ENCODE data around the gene MTMR6.

Gene MTMR6

DNA sequence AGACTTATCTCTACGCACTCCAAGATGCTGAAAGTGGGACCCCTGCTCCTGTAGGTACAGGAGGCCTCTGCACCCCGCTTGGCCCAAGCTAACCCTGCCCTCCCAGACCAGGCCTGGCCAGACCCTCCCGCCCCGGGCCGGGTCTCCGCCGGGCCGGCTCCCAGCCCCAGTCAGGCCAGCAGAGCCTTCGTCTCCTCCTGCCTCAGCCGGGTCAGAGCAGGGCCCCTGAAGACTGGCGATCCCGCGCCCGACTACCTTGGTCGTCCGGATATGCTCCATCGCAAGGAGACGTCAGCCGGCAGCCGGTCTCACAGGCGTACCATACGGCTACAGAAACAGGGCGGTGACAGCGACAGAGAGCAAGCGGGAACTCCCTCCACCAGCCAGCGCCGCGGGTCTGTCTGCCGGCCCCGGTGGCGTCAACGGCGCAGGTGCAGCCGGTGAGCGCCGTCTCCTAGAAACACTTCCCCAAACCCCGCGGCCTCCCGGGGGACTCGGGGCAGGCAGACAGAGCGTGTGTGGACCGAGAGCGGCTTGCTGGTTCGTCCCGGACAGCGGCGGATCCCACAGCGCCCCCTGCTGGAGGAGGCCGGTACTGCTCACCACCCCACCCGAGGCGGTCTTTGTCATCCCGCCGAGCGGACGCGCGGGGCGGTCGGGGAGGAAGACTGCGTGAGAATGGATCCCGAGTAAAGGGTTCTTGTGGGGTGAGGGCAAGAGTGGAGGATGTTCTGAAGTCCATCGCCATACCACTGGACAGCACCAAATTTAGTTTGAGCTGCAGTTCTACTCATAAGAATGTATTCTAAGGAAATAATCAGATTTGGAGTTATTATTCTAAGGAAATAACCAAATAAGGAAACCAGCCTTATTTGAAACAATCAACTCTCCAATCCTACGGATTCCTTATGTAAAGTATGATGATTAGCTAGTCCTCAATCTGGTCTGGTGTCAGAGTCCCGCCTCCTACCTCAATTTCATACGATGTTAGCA lies at the start of gene MTMR6:
MTMR6 (minus strand) TSS at position 520 of the 993 bp plus-strand sequence; CDS start at position 279, 241 bp downstream.
- H3K4me3 ChIP-seq (ENCODE audit: low read depth, low read length): peak within 1 kb of the TSS; percentile 79
- TF ChIP-seq MYC (IDR thresholded peaks at IDR 0.05; ENCODE audit: low read depth, low read length) (peak; percentile 80), POLR2A (IDR thresholded peaks at IDR 0.05; ENCODE audit: extremely low read depth, insufficient read length) (peak; percentile 92)
- TF ChIP-seq, protein P1, sequence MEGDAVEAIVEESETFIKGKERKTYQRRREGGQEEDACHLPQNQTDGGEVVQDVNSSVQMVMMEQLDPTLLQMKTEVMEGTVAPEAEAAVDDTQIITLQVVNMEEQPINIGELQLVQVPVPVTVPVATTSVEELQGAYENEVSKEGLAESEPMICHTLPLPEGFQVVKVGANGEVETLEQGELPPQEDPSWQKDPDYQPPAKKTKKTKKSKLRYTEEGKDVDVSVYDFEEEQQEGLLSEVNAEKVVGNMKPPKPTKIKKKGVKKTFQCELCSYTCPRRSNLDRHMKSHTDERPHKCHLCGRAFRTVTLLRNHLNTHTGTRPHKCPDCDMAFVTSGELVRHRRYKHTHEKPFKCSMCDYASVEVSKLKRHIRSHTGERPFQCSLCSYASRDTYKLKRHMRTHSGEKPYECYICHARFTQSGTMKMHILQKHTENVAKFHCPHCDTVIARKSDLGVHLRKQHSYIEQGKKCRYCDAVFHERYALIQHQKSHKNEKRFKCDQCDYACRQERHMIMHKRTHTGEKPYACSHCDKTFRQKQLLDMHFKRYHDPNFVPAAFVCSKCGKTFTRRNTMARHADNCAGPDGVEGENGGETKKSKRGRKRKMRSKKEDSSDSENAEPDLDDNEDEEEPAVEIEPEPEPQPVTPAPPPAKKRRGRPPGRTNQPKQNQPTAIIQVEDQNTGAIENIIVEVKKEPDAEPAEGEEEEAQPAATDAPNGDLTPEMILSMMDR (IDR thresholded peaks at IDR 0.05; ENCODE audit: low read depth, low read length): peak; percentile 90
- TF ChIP-seq, protein P2, sequence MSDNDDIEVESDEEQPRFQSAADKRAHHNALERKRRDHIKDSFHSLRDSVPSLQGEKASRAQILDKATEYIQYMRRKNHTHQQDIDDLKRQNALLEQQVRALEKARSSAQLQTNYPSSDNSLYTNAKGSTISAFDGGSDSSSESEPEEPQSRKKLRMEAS (IDR thresholded peaks at IDR 0.05; ENCODE audit: low read depth, low read length): peak; percentile 66
- peak; percentile 98 for DNase-seq (ENCODE audit: low read depth)

DNA sequence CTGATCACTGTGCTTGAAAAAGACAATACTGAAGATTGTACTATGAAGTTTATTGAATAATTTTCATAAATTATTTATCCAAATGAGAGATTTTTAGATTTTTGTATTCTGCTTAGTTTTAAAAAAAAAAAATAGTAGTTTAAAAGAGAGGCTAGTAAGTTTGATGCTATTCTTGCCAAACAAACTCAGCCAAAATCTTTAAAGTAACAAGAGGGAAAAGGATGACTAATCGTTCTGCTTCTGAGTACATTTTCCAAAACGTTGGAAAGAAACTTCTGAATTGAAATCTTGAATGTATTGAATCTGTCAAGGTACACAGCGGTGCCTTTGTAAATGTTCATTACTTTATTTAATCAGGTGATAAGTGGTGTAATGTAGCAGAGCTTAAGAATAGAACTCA lies 48.6 kb upstream of the MTMR6 start:
- no peak overlapping the region for H3K4me3 ChIP-seq (ENCODE audit: low read depth, low read length)
- TF ChIP-seq, protein P2 (IDR thresholded peaks at IDR 0.05; ENCODE audit: low read depth, low read length): no peak
- no peak for TF ChIP-seq MYC (IDR thresholded peaks at IDR 0.05; ENCODE audit: low read depth, low read length)
- TF ChIP-seq, protein P1 (IDR thresholded peaks at IDR 0.05; ENCODE audit: low read depth, low read length): no peak
- no peak for TF ChIP-seq POLR2A (IDR thresholded peaks at IDR 0.05; ENCODE audit: extremely low read depth, insufficient read length)
- DNase-seq (ENCODE audit: low read depth): no peak

DNA sequence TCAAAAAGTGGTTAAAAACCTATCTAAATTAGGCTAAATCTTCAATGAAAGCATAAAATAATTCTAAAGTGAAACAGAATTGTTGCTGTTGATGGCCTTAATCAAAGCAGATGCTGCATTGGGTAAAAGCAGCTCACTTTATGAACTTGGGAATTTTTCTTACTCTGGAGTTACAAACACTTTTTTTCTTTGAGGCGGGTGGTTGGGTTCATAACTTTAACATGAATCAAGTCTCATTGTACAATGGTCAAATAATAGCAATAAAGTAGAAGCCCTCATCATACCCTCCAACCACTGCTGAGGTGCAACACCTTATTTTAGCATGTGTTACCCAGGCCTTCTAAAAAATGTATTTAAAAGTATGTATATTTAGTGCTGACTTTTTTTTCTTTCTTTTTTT lies 43.3 kb upstream of the MTMR6 start:
- TF ChIP-seq, protein P2 (IDR thresholded peaks at IDR 0.05; ENCODE audit: low read depth, low read length): no peak
- no peak for TF ChIP-seq MYC (IDR thresholded peaks at IDR 0.05; ENCODE audit: low read depth, low read length)
- TF ChIP-seq, protein P1 (IDR thresholded peaks at IDR 0.05; ENCODE audit: low read depth, low read length): no peak
- no peak for TF ChIP-seq POLR2A (IDR thresholded peaks at IDR 0.05; ENCODE audit: extremely low read depth, insufficient read length)
- no peak overlapping the region for H3K4me3 ChIP-seq (ENCODE audit: low read depth, low read length)
- DNase-seq (ENCODE audit: low read depth): no peak

DNA sequence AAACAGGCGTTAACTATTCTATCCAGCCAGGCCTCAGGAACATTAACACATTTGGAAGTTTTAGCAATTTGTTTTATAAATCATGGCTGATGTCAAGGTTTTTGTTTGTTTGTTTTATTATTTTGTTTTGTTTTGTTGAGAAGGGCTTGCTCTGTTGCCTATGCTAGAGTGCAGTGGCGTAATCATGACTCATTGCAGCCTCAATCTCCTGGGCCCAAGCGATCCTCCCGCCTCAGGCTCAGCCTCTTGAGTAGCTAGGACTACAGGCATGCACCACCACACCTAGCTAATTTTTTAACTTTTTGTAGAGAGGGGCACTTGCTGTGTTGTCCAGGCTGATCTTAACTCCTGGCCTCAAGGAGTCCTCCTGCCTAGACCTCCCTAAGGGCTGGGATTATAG lies 42.4 kb upstream of the MTMR6 start:
- TF ChIP-seq POLR2A (IDR thresholded peaks at IDR 0.05; ENCODE audit: extremely low read depth, insufficient read length) (no peak), MYC (IDR thresholded peaks at IDR 0.05; ENCODE audit: low read depth, low read length) (no peak)
- TF ChIP-seq, protein P1 (IDR thresholded peaks at IDR 0.05; ENCODE audit: low read depth, low read length): no peak
- TF ChIP-seq, protein P2 (IDR thresholded peaks at IDR 0.05; ENCODE audit: low read depth, low read length): no peak
- DNase-seq (ENCODE audit: low read depth): peak; percentile 74
- no peak overlapping the region for H3K4me3 ChIP-seq (ENCODE audit: low read depth, low read length)

DNA sequence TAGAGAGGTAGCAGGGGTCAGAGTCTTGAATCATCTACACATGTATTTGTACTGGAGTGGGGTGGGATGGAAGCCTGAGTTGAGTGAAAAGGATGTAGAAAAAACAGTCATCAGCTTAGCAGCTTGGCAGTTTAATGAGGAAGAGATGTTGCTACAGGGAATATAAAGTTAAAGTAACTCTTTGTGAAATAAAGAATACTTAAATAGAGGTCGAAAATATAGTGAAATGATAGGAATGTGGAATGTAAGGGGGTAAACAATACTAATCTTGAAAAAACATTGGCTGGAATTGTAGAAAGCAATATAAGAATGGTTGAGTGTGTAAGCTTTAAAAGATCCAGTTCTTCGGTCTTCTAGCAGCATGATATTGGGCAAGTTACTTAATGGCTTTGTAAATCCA lies 36.8 kb upstream of the MTMR6 start:
- TF ChIP-seq, protein P2 (IDR thresholded peaks at IDR 0.05; ENCODE audit: low read depth, low read length): no peak
- TF ChIP-seq, protein P1 (IDR thresholded peaks at IDR 0.05; ENCODE audit: low read depth, low read length): no peak
- TF ChIP-seq POLR2A (IDR thresholded peaks at IDR 0.05; ENCODE audit: extremely low read depth, insufficient read length) (no peak), MYC (IDR thresholded peaks at IDR 0.05; ENCODE audit: low read depth, low read length) (no peak)
- no peak for DNase-seq (ENCODE audit: low read depth)
- no peak overlapping the region for H3K4me3 ChIP-seq (ENCODE audit: low read depth, low read length)
